Daoy (cell line): ENCODE data around the gene C16orf86. TPM values are rescaled to one million over a fixed set of nuclear protein-coding genes. Genes with fewer than 3 reads are reported as not detected.
"Not testable (repeated sequence)": the region's sequence is repeated elsewhere in the genome, so short reads cannot be mapped to it uniquely, and the experiment has no call there.

ENCODE experiments used
- DNase-seq: peaks from one replicate; pipeline ENCODE4 v3.0.0-alpha.2; 2015; ENCODE audit warnings: low read depth
- total RNA-seq: library from RNA; depleted of rRNA; stranded (reverse); fragments of >200 nt; shearing (Covaris generic); gene quantifications from 2 replicates; pipeline ENCODE4 v1.2.3, GENCODE V29; 2014; rRNA removed

C16orf86 gene
- total RNA-seq, 1 experiment from 2014 or later, result not detected

- not testable (repeated sequence) for DNase-seq
These were observed 27.1 kb downstream of the C16orf86 start for GRCh38 chr16:67693517-67694285.

- DNase-seq, result no peak
These were observed 28.0 kb downstream of the C16orf86 start for GRCh38 chr16:67694611-67695010.

DNA sequence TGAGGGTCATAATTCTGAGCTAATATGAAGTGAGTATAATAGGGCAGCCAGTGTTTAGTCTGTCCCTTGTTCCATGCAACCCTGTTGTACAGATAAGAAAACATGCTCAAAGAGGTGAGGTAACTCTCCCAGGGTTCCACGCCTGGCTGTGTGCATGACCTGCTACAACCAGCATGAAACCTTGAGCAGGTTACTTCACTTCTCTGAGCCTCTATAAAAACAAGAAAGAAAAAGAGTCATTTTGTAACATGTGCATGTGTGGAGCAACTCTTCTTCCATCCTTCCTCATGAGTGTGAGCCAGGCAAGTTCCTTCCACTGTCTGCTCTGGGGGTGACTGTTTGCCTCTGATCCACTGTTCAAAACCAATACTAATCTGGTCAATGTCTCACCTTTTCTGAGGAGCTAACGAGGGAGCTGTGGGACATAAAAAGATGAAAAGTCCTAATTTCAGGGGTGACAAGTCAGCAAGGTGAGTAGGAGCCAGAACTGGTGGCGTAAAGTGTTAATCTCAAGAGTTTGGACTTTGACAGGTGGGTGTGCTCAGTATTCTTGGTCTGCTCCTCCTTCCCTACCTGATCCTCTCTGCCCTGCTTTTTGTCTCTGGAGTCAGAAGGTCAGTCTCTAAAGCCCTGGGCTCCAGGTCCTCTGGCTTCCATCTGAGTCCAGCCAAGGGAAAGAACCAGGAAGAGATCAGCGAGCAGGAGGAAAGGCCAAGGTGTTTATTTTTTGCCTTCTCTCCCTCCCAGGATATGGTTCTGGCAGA is 31.0 kb downstream of the C16orf86 start:
- DNase-seq, result no peak

DNA sequence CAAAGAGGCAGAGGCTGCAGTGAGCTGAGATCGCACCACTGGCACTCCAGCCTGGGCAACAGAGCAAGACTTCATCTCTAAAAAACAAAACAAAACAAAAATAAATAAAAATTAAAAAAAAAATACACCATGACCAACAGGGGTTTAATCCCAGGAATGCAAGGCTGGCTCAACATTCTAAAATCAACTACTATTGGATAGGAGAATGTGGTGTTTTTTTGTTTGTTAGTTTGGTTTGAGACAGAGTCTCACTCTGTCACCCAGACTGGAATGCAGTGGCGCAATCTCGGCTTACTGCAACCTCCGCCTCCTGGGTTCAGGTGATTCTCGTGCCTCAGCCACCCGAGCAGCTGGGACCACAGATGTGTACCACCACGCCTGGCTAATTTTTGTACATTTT is 32.7 kb downstream of the C16orf86 start:
- no peak for DNase-seq

DNA sequence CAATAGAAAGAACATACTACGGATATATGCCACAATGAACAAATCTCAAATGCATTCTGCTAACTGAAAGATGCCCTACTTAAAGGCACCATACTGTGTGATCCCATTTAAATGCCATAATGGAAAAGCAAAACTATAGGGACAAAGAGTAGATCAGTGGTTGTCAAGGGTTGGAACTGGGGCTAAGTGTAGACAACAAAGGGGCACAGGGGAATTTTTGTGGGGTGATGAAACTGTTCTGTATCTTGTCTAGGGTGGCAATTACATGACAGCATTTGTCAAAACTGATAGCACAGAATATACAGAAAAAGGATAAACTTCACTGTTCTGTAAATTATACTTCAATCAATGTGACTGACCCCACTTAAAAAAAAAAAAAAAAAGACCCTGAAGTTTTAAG is 34.8 kb downstream of the C16orf86 start:
- DNase-seq, result no peak

- DNase-seq, result no peak
These were observed 35.5 kb downstream of the C16orf86 start for GRCh38 chr16:67702130-67702529.

DNA sequence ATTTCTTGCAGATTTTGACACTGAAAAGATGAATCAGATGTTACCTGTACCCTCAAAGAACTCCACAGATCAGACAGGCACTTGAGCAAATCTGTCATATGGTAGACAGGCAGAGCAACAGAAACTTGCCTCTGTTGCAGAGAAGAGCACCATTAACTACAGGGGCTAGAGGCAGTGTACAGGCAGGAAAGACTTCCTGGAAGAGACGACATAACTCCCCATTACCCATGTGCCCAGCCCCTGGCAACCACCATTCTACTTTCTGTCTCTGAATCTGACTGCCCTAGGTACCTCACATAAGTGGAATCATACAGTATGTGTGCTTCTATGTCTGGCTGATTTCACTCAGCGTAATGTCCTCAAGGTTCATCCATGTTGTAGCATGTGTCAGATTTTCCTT is 37.0 kb downstream of the C16orf86 start:
- DNase-seq, result no peak

GRCh38 chr16:67704110-67704509 is 37.5 kb downstream of the C16orf86 start:
- no peak for DNase-seq

DNA sequence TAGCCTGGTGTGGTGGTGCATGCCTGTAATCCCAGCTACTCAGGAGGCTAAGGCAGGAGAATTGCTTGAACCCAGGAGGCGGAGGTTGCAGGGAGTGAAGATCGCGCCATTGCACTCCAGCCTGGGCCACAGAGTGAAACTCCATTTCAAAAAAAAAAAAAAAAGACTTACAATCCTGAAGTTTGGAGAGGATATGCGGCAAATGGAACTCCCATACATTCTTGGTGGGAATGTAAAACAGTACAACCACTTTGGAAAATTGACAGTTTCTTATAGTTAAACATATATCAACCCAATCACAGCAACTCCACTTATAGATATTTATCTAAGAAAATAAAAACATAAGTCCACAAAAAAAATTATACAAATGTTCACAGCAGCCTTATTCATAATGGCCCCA is 40.6 kb downstream of the C16orf86 start:
- no peak for DNase-seq

DNA sequence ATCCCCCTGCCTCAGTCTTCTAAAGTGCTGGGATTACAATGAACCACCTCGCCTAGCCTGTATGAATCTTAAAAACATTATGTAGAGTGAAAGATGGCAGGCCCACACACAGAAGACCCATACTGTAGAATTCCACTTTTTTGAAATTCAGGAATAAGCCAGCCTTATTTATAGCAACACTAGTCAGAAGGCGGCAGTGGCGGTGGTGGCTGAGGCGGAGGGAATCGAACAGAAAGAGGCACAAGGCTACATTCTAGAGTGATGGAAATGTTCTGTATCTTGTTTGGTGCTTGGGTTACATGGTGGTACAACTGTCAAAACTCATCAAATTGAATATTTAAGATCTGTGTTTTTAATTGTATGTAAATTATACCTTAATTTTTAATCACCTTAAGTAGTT is 41.2 kb downstream of the C16orf86 start:
- no peak for DNase-seq

DNA sequence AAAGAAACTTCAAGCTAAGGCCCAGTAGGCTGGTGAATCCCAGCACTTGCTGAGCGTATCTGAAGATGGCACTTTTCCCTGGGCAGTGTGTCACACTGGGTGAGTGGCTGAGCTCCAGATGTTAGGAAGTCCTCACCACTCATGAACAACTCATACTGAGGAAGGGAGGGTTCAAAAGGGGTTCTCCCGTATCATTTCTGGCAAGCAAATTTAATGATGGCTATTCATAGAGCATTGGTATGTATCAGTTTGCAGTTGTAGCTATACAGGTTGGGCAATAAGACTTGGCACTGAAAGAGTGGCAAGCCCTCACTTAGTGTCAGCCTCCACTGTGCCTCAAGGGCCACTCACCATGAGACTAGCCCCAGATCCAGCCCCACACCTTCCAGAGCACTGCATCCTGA is 41.8 kb downstream of the C16orf86 start:
- DNase-seq, result no peak

DNA sequence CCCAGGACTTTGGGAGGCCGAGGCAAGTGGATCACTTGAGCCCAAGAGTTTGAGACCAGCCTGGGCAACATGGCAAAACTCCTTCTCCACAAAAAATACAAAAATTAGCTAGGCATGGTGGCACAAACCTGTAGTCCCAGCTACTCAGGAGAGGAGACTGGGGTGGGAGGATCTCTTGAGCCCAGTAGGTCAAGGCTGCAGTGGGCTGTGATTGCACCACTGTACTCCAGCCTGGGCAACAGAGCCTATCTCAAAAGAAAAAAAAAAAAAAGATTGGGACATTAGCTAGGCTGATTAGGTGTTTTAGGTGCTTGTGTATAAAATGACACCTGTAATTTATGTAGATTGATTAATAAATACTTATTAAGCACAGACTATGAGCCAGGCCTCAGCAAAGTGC is 42.4 kb downstream of the C16orf86 start:
- no peak for DNase-seq

- no peak for DNase-seq
These were observed 44.0 kb downstream of the C16orf86 start for GRCh38 chr16:67710607-67711006.

GRCh38 chr16:67713647-67714273 is 47.1 kb downstream of the C16orf86 start:
- no peak for DNase-seq

GRCh38 chr16:67714522-67714921 is 47.9 kb downstream of the C16orf86 start:
- DNase-seq, result no peak

DNA sequence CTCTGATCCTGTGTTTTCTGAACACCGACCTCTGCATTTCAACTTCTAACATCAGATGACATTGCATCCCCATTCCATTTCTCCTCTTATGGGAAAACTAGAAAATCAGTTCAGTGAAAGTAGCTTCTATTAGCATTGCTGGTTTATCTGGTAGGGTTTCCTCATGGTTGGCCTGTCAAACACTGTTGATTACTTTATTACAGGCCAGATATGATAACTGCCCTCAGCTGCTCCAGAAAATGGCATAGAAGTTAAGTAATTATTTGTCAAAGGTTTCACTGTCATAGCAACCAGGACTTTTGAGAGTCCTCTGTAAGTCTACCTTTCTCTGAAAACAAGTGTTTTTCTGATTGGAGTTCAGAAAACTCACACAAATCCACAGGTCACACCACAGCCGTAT is 49.5 kb downstream of the C16orf86 start:
- DNase-seq, result no peak

Other genes with a start within 250 kb of the C16orf86 start
- gene HSD11B2, start 235.7 kb upstream of the C16orf86 start, total RNA-seq, result not detected in 2 replicates
- 56.2 and 66.9 TPM in 2 replicates for gene ATP6V0D1, start 185.7 kb upstream of the C16orf86 start, total RNA-seq
- gene AGRP, start 183.3 kb upstream of the C16orf86 start, total RNA-seq, result not detected in 2 replicates
- 5.4 and 6.3 TPM in 2 replicates for gene RIPOR1, start 138.0 kb upstream of the C16orf86 start, total RNA-seq
- 25.9 and 30.8 TPM in 2 replicates for gene CTCF, start 104.3 kb upstream of the C16orf86 start, total RNA-seq
- gene CARMIL2, start 21.7 kb upstream of the C16orf86 start, total RNA-seq, result 1.1 and 1.7 TPM in 2 replicates
- 31.6 and 39.9 TPM in 2 replicates for gene ACD, start 6.6 kb upstream of the C16orf86 start, total RNA-seq
- gene PARD6A, start 5.9 kb upstream of the C16orf86 start, total RNA-seq, result 0.71 and 1.0 TPM in 2 replicates
- 12.7 and 19.9 TPM in 2 replicates for gene ENKD1, start 64 bp upstream of the C16orf86 start, total RNA-seq
- 16.5 and 18.8 TPM in 2 replicates for gene GFOD2, start 52.5 kb downstream of the C16orf86 start, total RNA-seq
- 3.7 and 4.0 TPM in 2 replicates for gene RANBP10, start 139.7 kb downstream of the C16orf86 start, total RNA-seq
- gene TSNAXIP1, start 140.1 kb downstream of the C16orf86 start, total RNA-seq, result 0.11 and 1.1 TPM in 2 replicates
- 41.5 and 50.6 TPM in 2 replicates for gene THAP11, start 175.5 kb downstream of the C16orf86 start, total RNA-seq
- 42.9 and 48.7 TPM in 2 replicates for gene NUTF2, start 180.1 kb downstream of the C16orf86 start, total RNA-seq
- 26.8 and 33.8 TPM in 2 replicates for gene CENPT, start 180.9 kb downstream of the C16orf86 start, total RNA-seq
- gene EDC4, start 206.2 kb downstream of the C16orf86 start, total RNA-seq, result 43.3 and 47.8 TPM in 2 replicates
- not detected in 2 replicates for gene NRN1L, start 218.1 kb downstream of the C16orf86 start, total RNA-seq
- 1.5 and 2.3 TPM in 2 replicates for gene PSKH1, start 226.4 kb downstream of the C16orf86 start, total RNA-seq